Stimulated activated CD4-positive, alpha-beta T cell treated with anti-CD3 and anti-CD28 coated beads, Interleukin-12 subunit alpha, Interleukin-12 subunit beta, amount 100 ng/mL, for 24 hours (primary cell): ENCODE measurements around the gene TMEM106A.
"Not testable (repeated sequence)": the region's sequence is repeated elsewhere in the genome, so short reads cannot be mapped to it uniquely, and the experiment has no call there.

ENCODE experiments used
- DNase-seq, 2 experiments: peaks; one replicate each; pipeline ENCODE4 v3.0.0-alpha.2; 2020; ENCODE audit warnings: low read depth in 2 of 2

The TMEM106A gene

GRCh38 chr17:43211480-43212402, at the start of gene TMEM106A:
TSS of gene TMEM106A (plus strand) at chr17:43211875. CDS start at chr17:43213042, 1,167 bp downstream.
- peak; percentile 59 to 67 for DNase-seq

GRCh38 chr17:43165971-43166370, 45.7 kb upstream of the TMEM106A start:
- not testable (repeated sequence) for DNase-seq

GRCh38 chr17:43169561-43170139, 42.0 kb upstream of the TMEM106A start:
- DNase-seq, result no peak

- DNase-seq, result peak; percentile 74 to 77
Measured at GRCh38 chr17:43170140-43170765, 41.4 kb upstream of the TMEM106A start.

GRCh38 chr17:43170766-43171585, 40.7 kb upstream of the TMEM106A start, which contains the start of gene NBR1:
TSS of gene NBR1 (plus strand) at chr17:43171214. CDS start at chr17:43175800, 4,586 bp downstream.
- peak; percentile 89 to 92 for DNase-seq

- DNase-seq, result no peak
Measured at GRCh38 chr17:43171586-43172487, 39.8 kb upstream of the TMEM106A start.

- no peak for DNase-seq
Measured at GRCh38 chr17:43175213-43176118, 36.2 kb upstream of the TMEM106A start.

- no peak for DNase-seq
Measured at GRCh38 chr17:43176119-43176570, 35.5 kb upstream of the TMEM106A start.

GRCh38 chr17:43183921-43184320, 27.8 kb upstream of the TMEM106A start:
- no peak for DNase-seq

- DNase-seq, result not testable (repeated sequence)
Measured at GRCh38 chr17:43186656-43187055, 25.0 kb upstream of the TMEM106A start.

GRCh38 chr17:43193251-43193650, 18.4 kb upstream of the TMEM106A start:
- no peak for DNase-seq

- DNase-seq, result no peak
Measured at GRCh38 chr17:43199633-43200032, 12.0 kb upstream of the TMEM106A start.

- DNase-seq, result no peak
Measured at GRCh38 chr17:43200127-43200526, 11.5 kb upstream of the TMEM106A start.

GRCh38 chr17:43203013-43203412, 8.7 kb upstream of the TMEM106A start:
- DNase-seq, result not testable (repeated sequence)

- no peak for DNase-seq
Measured at GRCh38 chr17:43210576-43210975, 1.1 kb upstream of the TMEM106A start.

- no peak for DNase-seq
Measured at GRCh38 chr17:43211123-43211479, 574 bp upstream of the TMEM106A start.

- no peak for DNase-seq
Measured at GRCh38 chr17:43212641-43213490, 1.2 kb downstream of the TMEM106A start.

GRCh38 chr17:43213545-43213944, 1.9 kb downstream of the TMEM106A start:
- no peak for DNase-seq
